ENCODE data around the gene PBLD.
"Not testable (repeated sequence)": the region's sequence is repeated elsewhere in the genome, so short reads cannot be mapped to it uniquely, and the experiment has no call there.

Gene PBLD

DNA sequence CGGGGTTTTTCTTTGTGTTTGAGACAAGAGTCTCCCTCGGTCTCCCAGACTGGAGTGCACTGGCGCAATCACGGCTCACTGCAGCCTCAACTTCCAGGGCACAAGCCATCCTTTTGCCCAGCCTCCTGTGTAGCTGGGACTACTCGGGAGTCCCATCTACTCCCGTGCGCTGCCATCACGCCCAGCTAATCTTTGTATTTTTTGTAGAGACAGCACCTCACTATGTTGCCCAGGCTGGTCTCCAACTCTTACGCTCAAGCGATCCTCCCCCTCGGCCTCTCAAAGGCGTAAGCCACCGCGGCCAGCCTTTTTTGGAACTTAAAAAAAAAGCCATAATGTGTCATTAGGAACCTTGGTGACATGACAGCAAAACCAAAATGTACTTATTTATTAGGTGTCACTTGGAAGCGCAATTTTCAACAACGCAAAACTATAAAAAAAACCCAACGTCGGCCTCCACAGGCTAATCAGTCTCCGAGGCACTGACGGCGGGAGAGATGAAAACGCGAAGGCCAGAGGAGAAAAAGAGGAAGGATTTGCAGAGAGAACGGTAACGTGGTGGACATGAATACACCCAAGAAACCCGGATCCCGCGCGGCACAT, 1.8 kb downstream of the PBLD start:
- DNase-seq, result peak; percentile 4

GRCh38 chr10:68329506-68329861, 3.2 kb downstream of the PBLD start:
- DNase-seq, result no peak

GRCh38 chr10:68327889-68328786, 4.6 kb downstream of the PBLD start:
- no peak for DNase-seq

- DNase-seq, result not testable (repeated sequence)
Measured at GRCh38 chr10:68324396-68324795, 8.3 kb downstream of the PBLD start.

DNA sequence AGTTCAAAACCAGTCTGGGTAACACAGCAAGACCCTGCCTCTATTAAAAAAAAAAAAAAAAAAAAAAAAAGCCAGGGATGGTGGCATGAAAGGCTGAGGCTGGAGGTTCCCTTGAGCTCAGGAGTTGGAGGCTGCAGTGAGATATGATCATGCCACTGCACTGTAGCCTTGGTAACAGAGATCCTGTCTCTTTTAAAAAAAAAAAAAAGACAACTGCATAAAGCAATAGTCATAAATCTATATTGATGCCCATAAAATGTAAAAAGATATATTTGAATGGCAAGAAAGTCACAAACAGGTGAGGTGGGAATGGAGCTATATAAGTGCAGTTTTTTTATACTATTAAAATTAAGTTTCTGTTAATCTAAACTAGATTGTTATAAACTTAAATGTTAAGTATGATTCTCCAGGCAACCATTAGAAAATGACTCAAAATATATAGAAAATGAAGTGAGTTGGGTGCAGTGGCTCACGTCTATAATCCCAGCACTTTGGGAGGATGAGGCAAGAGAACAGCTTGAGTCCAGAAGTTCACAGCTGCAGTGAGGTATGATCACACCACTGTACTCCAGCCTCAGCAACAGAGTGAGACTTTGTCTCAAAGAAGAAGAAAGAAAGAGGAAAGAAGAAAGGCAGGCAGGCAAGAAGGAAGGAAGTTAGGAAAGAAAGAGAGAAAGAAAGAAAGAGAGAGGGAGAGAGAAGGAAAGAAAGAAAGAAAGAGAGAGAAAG, 14.2 kb downstream of the PBLD start:
- DNase-seq, result no peak

GRCh38 chr10:68315582-68315981, 17.1 kb downstream of the PBLD start:
- no peak for DNase-seq

DNA sequence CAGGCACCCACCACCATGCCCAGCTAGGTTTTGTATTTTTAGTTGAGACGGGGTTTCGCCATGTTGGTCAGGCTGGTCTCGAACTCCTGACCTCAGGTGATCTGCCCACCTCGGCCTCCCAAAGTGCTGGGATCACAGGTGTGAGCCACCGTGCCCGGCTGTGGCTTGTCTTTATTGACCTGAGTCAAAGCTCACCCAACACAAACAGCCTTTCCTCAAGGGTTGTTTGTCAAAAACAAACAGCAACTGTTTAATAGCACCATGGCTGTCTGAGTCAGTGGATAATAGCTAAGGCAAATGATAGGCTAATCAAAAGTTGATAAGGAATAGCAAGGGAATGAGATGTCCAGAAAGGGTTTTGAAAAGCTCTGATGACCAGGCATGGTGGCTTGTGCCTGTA, 17.8 kb downstream of the PBLD start:
- DNase-seq, result not testable (repeated sequence)

DNA sequence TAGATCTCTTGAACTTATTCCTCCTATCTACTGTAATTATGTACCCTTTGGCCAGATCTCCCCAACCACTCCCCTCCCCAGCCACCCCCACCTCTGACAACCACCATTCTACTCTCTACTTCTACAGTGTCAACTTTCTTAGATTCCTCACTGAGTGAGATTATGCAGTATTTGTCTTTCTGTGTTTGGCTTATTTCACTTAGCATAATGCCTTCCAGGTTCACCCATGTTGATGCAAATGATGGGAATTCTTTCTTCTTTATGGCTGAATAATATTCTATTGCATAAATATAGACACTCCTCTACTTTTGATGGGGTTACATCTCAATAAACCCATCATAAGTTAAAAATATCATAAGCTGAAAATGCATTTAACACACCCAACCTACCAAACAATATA, 22.2 kb downstream of the PBLD start:
- DNase-seq, result no peak

DNA sequence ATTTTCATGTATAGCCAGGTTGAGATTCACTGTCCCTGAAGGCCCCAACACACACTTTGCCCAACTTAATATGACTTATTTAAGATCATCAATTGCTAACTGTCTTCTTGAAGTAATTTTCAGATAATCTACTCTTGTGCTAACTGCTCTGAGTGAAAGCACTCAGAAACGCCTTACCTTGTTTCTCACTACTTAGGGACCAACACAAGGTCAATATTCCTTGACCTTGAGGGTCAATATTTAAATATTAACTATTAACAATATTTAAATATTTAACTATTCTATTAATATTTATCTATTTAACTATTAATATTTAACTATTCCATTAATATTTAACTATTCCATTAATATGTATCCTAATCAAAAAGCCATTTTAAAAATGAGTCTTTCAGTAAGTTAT, 26.9 kb downstream of the PBLD start:
- DNase-seq, result no peak

- no peak for DNase-seq
Measured at GRCh38 chr10:68303849-68304412, 28.8 kb downstream of the PBLD start.

DNA sequence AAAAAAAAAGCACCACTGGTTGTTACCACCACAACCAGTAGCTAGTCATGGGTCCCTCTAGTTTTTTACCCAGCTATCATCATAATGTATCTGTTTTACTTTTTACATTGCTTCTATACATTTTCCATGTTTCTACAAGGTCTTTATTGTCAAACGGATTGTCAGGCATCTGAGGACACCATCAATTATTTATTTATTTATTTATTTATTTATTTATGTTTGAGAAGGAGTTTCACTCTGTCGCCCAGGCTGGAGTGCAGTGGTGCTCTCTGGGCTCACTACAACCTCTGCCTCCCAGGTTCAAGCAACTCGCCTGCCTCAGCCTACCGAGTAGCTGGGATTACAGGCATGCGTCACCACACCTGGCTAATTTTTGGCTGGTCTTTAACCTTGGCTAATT, 29.9 kb downstream of the PBLD start:
- no peak for DNase-seq

GRCh38 chr10:68302503-68302823, 30.3 kb downstream of the PBLD start:
- no peak for DNase-seq

DNA sequence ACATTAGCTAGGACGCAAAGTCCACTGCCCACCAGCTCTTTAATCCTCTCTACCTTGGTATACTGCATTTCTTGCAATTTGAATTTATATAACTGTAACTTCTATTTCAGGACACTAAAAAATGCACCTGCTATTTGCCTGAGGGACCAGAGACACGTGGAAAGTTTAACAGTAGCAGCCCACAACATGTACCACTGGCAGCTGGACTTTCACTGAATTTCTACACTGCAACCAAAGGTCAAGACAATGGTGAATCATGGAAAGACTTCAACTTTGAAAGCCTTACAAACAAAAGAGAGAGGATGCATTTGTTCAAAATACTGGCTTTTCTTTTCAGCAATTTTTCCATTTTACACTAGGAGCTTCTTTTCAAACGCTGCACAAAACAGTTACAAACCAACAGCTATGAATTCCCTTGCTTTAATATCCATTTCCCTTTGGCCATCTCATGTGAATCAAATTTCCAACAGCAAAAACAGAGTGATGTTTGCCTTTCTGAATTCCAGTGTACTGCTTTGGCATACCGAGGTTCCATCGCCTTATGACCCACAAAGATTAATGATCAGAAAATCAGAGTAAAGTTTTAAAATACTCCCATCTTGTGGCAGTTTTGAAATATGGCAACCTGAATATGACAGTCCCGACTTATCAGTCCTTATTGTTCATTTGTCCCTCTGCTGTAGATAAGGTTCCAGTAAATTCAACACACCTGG, 30.8 kb downstream of the PBLD start:
- no peak for DNase-seq

GRCh38 chr10:68301301-68301700, 31.4 kb downstream of the PBLD start:
- DNase-seq, result no peak

GRCh38 chr10:68296843-68297663, 35.7 kb downstream of the PBLD start:
- no peak for DNase-seq

DNA sequence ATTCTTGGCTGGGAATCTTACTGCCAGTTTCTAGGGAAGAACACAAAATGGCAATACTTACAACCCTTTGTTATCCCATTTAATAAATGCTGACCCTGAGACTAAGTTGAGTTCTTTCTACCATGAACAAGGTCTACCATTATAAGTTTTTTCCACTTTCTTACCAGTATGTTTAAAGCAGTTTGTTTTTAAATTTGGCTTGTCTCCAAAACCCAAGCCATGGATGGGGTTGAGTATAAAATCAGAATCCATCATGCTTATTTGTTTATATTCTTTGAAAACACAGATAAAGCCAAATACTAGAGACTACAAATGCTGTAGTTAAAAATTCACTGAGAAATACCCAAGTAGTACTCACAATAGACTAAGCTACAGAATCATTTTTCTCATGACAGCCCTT, 42.0 kb downstream of the PBLD start:
- DNase-seq, result no peak

GRCh38 chr10:68288717-68289116, 44.0 kb downstream of the PBLD start:
- DNase-seq, result no peak

DNA sequence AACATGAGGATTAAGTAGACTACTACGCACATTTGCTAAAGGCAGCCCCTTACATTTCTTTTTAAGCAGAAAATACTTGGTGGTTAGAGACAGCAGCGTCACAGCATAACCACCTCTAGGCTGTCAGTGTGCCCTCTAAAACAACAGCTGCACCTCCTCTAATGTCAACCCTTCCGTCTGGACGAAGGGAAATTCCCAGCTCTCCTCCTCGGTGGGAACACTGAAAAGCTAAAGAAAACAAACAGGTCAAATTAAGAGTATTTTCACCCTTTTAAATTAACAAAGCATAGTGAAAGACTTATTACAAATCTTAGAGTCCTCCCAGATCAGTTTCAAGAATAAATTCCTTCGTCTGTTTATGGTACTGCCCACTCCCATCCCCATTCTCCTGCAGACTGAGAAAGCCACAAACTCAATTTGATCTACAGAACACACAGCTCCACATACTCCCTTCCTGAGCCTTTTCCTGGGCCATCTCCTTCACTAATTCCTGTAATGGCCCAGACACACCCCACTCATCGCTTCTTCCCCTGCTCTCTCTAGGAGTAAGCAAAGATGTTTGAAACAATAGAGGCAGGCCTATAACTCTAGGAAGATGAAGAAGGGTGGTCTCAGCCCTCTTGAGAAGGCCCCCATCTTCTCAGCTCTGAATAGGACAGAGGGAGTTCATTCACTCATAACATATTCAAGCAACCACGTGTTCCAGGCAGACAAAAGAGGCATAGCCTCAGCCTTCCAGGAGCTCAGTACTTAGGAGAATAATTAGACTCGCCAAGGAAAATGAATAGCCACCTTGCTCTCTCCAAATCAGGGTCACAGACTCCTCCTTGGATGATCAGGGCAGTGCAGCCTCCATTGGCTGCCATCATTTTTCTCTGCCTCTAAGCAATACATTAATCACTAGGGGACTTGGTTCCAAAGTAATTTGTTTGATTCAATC, 48.4 kb downstream of the PBLD start:
- DNase-seq, result no peak

GRCh38 chr10:68280758-68281157, 52.0 kb downstream of the PBLD start:
- DNase-seq, result no peak

DNA sequence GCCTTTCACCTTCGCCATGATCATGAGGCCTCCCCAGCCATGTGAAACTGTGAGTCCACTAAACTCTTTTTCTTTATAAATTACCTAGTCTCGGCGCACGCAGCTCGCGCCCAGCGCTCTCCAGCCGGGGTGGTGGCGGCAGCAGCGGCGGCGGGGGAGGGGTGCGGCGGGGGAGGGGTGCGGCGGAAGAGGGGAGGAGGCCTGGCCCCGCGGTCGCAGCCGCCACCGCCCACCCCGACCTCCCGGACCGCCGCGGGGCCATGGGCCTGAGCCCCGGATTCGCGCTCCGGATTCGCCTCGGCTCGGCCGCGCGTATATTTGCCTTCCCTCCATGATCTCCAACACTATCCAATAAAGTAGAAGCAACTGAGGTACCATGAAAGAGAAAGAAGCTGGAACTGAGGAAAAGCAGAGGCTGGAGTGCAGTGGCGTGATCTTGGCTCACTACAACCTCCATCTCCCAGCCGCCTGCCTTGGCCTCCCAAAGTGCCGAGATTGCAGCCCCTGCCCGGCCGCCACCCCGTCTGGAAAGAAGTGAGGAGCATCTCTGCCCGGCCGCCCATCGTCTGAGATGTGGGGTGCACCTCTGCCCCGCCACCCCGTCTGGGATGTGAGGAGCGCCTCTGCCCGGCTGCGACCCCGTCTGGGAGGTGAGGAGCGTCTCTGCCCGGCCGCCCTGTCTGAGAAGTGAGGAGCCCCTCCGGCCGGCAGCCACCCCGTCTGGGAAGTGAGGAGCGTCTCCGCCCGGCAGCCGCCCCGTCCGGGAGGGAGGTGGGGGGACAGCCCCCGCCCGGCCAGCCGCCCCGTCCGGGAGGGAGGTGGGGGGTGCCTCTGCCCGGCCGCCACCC, 53.6 kb downstream of the PBLD start:
- not testable (repeated sequence) for DNase-seq
